SU-DHL-6 (cell line): ENCODE data around the gene FOXG1.

Experiments used
- H2AFZ ChIP-seq: fragments of 200-600 bp; sonication (generic); 2 replicates; pipeline ENCODE4 v1.6.1; 2014; ENCODE audit warnings: low read depth, mild to moderate bottlenecking, moderate library complexity, mixed read lengths, antibody characterized with exemption, low read length; ENCODE audit not compliant: severe bottlenecking
- H3F3A ChIP-seq: fragments of 200-600 bp; shearing (Covaris generic); 2 replicates; pipeline ENCODE4 v1.6.0; 2016; ENCODE audit warnings: antibody characterized with exemption, mild to moderate bottlenecking; ENCODE audit not compliant: insufficient read depth
- H3K27ac ChIP-seq: fragments of 200-600 bp; sonication (generic); 2 replicates; pipeline ENCODE4 v1.5.1; 2016; ENCODE audit warnings: low read depth, mild to moderate bottlenecking, low read length, moderate library complexity, mixed read lengths
- H3K27me3 ChIP-seq: fragments of 200-600 bp; sonication (generic), shearing (Covaris generic); 2 replicates; pipeline ENCODE4 v1.6.0; 2014; ENCODE audit warnings: mild to moderate bottlenecking, low read length
- H3K36me3 ChIP-seq: fragments of 200-600 bp; sonication (generic); 2 replicates; pipeline ENCODE4 v1.6.1; 2014; ENCODE audit warnings: mild to moderate bottlenecking, low read length, mixed read lengths
- H3K4me2 ChIP-seq: fragments of 300-600, 200-600 bp; shearing (Covaris generic), sonication (generic); 2 replicates; pipeline ENCODE4 v1.6.0; 2014; ENCODE audit warnings: low read length, low read depth, mild to moderate bottlenecking; ENCODE audit not compliant: poor library complexity, severe bottlenecking
- H3K4me3 ChIP-seq: fragments of 200-600 bp; sonication (generic); 2 replicates; pipeline ENCODE4 v1.5.1; 2014; ENCODE audit warnings: antibody characterized with exemption, low read length, mild to moderate bottlenecking, mixed read lengths; ENCODE audit not compliant: insufficient read depth, poor library complexity, severe bottlenecking
- H3K79me2 ChIP-seq: fragments of 200-600 bp; sonication (generic); 2 replicates; pipeline ENCODE4 v1.6.1; 2014; ENCODE audit warnings: mild to moderate bottlenecking, low read length, moderate library complexity; ENCODE audit not compliant: insufficient read depth
- H3K9ac ChIP-seq: fragments of 200-600 bp; sonication (generic); 2 replicates; pipeline ENCODE4 v1.7.0; 2014; ENCODE audit warnings: mild to moderate bottlenecking, low read length
- H3K9me2 ChIP-seq: fragments of 200-600 bp; sonication (generic); replicated peaks from 2 replicates; pipeline ENCODE4 v1.6.1; 2014; ENCODE audit warnings: low read length; ENCODE audit not compliant: insufficient read depth
- H3K9me3 ChIP-seq: fragments of 200-600 bp; sonication (generic); 2 replicates; pipeline ENCODE4 v1.6.1; 2014; ENCODE audit warnings: low read length, mixed read lengths; ENCODE audit not compliant: insufficient read depth
- H4K20me1 ChIP-seq: fragments of 200-600 bp; sonication (generic); 2 replicates; pipeline ENCODE4 v1.6.1; 2014; ENCODE audit warnings: low read depth, mild to moderate bottlenecking, antibody characterized with exemption, low read length, moderate library complexity, mixed read lengths
- CTCF ChIP-seq: fragments of 200-600 bp; sonication (generic); IDR thresholded peaks from one replicate; pipeline ENCODE4 v1.5.1; 2017; ENCODE audit warnings: antibody characterized with exemption, mild to moderate bottlenecking, low read length, moderate library complexity; ENCODE audit not compliant: insufficient read depth, poor library complexity, severe bottlenecking
- EZH2phosphoT487 ChIP-seq: fragments of 200-600 bp; sonication (generic), shearing (Covaris generic); conservative IDR thresholded peaks from 2 replicates; pipeline ENCODE4 v1.6.1; 2018; ENCODE audit warnings: mild to moderate bottlenecking, antibody characterized with exemption, low read length, moderate library complexity, mixed read lengths

The FOXG1 gene

GRCh38 chr14:28765831-28766468, 637 bp upstream of the FOXG1 start:
- no peak overlapping the region for H3K9ac ChIP-seq

GRCh38 chr14:28767030-28767852, 654 bp downstream of the FOXG1 start:
- no peaks in the 10 kb centered on the region for H3K36me3 ChIP-seq
- H3K9ac ChIP-seq, result no peak overlapping the region
- H3K27me3 ChIP-seq, result no peaks in the 10 kb centered on the region
- H3K4me3 ChIP-seq, result no peak overlapping the region
- H3F3A ChIP-seq, result no peaks in the 10 kb centered on the region
- no peaks in the 10 kb centered on the region for H3K79me2 ChIP-seq
- H3K4me2 ChIP-seq, result no peak overlapping the region
- H3K9me2 ChIP-seq, result no peaks in the 10 kb centered on the region
- H4K20me1 ChIP-seq, result no peaks in the 10 kb centered on the region
- no peak for TF ChIP-seq CTCF
- no peak for TF ChIP-seq EZH2phosphoT487
- no peak overlapping the region for H2AFZ ChIP-seq
- no peaks in the 10 kb centered on the region for H3K9me3 ChIP-seq
- no peak overlapping the region for H3K27ac ChIP-seq

More at GRCh38 chr14:28765831-28766468, 637 bp upstream of the FOXG1 start:
- H3K4me2 ChIP-seq, result no peak overlapping the region
- H3K36me3 ChIP-seq, result no peaks in the 10 kb centered on the region
- no peak overlapping the region for H2AFZ ChIP-seq
- no peaks in the 10 kb centered on the region for H3K27me3 ChIP-seq
- no peaks in the 10 kb centered on the region for H3K9me2 ChIP-seq
- no peak overlapping the region for H3K27ac ChIP-seq
- H3F3A ChIP-seq, result no peaks in the 10 kb centered on the region
- H3K9me3 ChIP-seq, result no peaks in the 10 kb centered on the region
- H4K20me1 ChIP-seq, result no peaks in the 10 kb centered on the region
- no peaks in the 10 kb centered on the region for H3K79me2 ChIP-seq
- no peak overlapping the region for H3K4me3 ChIP-seq
- no peak for TF ChIP-seq EZH2phosphoT487
- TF ChIP-seq CTCF, result no peak

GRCh38 chr14:28767853-28768741, 1.5 kb downstream of the FOXG1 start:
- Histone ChIP-seq H3K79me2 (no peaks in the 10 kb centered on the region), H3K9ac (no peak overlapping the region), H3K4me2 (no peak overlapping the region), H3K9me3 (no peaks in the 10 kb centered on the region), H3K36me3 (no peaks in the 10 kb centered on the region), H3F3A (no peaks in the 10 kb centered on the region), H3K9me2 (no peaks in the 10 kb centered on the region), H3K4me3 (no peak overlapping the region), H3K27ac (no peak overlapping the region), H4K20me1 (no peaks in the 10 kb centered on the region), H3K27me3 (no peaks in the 10 kb centered on the region), H2AFZ (no peak overlapping the region)
- no peak for TF ChIP-seq CTCF
- TF ChIP-seq EZH2phosphoT487, result no peak
